Left lobe of liver (tissue), 2 donors: Measurements from ENCODE around the gene BCL2L1. TPM values are rescaled to one million over a fixed set of nuclear protein-coding genes. Genes with fewer than 3 reads are reported as not detected.
"Not testable (repeated sequence)": the region's sequence is repeated elsewhere in the genome, so short reads cannot be mapped to it uniquely, and the experiment has no call there.

Source experiments
- ATAC-seq: fragments of 200-7000 bp; cut with Tn5 transposase; one replicate; pipeline ENCODE4 v1.9.1; 2020; ENCODE audit warnings: mild to moderate bottlenecking, moderate library complexity
- DNase-seq: peaks from one replicate; pipeline ENCODE4 v3.0.0-alpha.2; 2020; ENCODE audit warnings: low spot score
- total RNA-seq: library from RNA; stranded (reverse); gene quantifications from one replicate; pipeline ENCODE4 v1.2.1, GENCODE V29; 2021
- donor health status: DM: no; HTN: no; CAD: no; lungs with moderate emphysema.
- donor health status: DM: no; HTN: yes; CAD: no.

The BCL2L1 gene
- total RNA-seq, 1 donor from 2014 or later, result 35.0 TPM

DNA sequence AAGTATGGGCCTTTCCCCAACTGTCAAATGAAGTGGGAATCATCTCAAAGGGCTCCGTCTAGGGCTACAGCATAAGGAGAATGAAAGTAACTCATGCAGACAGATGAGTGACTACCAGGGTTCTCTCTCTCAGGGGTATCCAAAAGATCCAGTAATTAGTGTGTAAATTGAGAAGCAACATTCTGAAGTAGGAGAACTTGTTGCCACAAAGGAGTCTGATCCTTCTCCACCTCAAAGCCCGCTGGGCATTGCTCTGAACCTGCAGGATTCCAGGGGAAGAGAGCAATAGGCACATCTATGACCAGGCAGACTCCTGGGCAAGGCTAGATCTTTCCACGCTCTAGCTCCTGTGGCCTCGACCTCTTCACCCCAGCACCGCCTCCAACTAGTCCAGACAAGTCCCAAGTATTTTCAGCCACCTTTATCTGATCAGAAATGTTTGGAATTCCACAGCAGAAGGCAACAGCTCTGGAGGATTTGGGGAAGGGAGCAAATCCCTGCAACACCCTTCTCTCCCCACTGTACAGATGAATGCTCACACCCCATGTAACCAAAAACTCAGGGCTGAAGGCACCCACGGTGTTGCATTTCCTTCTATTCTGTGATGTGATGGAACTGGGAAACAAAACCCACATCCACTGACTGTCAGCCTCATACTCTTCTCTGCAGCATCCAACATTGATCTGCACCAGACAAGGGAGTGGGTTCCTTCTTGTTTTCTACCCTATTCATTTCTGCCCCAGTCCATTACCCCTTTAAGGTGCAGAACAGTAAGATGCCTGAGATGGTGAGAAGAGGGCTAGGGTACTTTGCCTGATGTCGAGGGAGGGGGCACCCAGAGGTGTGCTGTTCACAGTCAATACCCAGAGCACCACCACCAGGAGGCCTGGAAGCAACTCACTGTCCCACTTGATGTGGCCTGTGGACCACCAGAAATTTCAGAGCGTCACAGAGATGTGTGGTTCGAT is 44.0 kb downstream of the BCL2L1 start:
- ATAC-seq, result peak; percentile 36
- DNase-seq, result no peak

GRCh38 chr20:31677553-31678260 is 45.0 kb downstream of the BCL2L1 start:
- no peak for ATAC-seq
- no peak for DNase-seq

- no peak for ATAC-seq
- no peak for DNase-seq
These were observed 46.1 kb downstream of the BCL2L1 start for GRCh38 chr20:31676609-31676989.

- DNase-seq (no peak), ATAC-seq (no peak)
These were observed 46.6 kb downstream of the BCL2L1 start for GRCh38 chr20:31675828-31676608.

DNA sequence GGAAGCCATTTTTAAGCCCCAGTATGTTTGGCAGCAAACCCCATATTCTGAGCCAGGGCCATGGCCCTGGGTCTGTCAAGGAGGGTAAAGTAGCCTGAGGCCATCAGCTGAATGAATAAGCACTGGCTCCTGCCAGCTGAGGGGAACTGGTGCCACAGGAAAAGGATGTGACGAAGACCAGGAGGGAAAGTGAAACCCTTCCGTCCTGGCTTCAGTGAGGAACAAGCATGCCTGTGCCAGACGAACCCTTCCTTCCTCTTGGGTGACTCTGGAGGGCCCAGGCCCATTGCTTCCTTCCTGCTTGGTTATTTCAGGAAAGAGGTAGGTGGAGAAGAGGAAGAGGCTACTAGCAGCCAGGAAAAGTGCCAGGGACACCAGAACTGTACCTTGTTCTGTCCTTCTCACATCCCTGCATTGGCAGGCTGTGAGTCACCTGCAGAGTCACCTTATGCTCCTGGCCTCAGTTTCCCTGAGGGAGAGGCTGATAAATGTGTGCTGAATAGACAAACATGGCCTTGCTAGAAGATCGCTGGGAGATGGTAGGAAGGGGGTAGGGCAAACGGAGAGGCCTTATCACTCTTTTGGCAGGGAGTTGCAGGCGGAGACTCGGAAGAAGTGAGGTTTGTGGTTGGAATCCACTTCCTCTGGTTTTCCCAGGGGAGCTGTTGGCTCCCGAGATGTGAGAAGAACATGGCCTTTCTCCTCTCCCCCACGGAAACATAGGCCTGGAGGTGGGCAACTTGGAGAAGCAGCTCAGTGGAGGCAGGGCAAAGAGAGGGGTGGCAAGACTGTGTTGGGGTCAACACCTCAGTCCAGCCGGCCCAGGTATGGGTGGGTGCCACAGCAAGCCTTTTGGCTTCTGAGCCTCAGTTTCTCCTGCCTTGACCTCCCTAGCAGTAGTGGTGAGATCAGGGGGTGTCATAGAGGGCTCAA is 47.5 kb downstream of the BCL2L1 start:
- DNase-seq, result peak; percentile 65
- peak; percentile 52 for ATAC-seq

DNA sequence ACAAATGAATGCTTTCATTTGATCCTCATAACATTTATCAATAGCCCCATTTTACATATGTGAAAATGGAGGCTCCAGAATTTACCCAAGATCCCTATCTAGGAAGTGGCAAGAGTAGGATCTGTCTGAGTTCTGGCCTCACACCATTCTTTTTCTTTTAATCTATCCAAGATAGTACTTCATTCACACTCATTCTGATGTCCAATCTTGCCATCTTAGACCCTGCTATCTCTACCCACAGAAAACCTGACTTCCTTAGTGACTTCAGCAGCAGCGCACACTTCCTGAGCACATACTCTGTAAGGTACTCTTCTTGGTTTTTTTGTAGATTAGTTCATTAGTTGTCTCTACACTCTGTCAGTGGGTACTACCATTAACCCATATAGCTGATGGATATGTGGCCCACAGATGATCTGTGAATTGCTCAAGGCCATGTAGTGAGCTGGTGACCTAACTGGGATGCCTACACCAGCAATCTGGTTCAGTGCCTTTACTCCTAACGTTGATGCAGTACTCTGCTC is 48.7 kb downstream of the BCL2L1 start:
- ATAC-seq, result no peak

GRCh38 chr20:31673435-31673834 is 49.2 kb downstream of the BCL2L1 start:
- ATAC-seq (no peak), DNase-seq (no peak)

More for the DNA sequence above, 48.7 kb downstream of the BCL2L1 start:
- no peak for DNase-seq

DNA sequence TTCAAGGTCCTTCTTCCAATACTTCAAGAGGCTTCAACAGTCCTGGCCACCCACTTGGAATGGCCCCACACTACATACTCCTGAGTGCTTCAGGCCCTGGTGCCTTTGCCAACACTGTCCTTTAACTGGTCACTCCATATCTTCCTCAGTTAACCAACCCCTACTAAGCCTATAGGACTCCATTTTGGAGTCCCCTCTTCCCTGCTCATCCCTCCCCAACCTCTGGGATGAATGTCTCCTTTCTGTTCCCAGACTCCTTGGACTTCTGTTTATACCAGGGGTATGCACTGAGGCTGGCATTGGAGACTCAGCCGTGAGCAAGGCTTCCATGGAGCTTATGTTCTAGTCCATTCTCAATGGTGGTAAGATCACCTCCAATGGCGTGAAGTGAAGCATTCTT is 51.3 kb downstream of the BCL2L1 start:
- DNase-seq, result no peak
- no peak for ATAC-seq

DNA sequence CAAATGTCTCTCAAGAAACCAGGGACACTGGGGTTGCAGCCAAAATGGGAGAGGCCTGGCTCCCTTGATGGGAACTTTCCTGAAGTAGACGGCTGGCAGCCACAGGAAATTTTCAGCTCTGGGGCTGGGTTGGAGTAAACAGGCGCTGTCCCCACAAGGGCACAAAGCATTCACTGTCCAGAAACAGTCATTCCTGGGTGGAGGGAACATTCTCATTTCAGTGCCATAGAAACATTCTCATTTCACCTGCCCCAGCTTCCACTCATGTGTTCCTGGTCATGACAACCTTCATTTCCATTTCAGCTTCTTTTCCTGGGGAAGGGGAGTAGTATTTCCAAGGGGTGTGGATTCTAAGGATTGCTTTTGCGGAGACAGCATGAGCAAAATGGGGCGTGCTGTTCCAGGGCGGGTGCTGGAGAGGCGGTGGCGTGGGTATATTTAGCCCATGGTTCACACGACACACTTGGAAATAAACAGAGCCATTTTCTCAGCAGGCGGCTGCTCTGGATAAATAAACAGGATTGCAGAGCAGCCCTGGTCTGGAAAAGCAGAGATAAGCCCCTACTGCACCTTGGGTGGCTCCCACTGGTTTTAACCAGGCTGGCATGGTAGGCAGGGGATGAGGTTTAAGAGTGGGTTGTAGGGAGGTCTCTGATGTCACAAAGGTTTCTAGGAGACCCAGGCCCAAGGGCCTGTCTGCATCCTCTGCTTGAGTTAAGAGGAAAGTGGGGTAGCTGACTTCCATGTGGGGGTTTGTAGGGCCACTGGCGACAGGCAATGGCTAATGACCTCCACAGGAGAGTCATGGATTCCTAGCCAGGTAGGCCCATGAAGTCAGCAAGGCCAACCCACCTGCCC is 52.1 kb downstream of the BCL2L1 start:
- ATAC-seq (peak; percentile 36), DNase-seq (no peak)

GRCh38 chr20:31669876-31670275 is 52.8 kb downstream of the BCL2L1 start:
- ATAC-seq (no peak), DNase-seq (no peak)

- ATAC-seq, result not testable (repeated sequence)
These were observed 53.7 kb downstream of the BCL2L1 start for GRCh38 chr20:31668944-31669343.

GRCh38 chr20:31667315-31668285 is 55.1 kb downstream of the BCL2L1 start:
- no peak for DNase-seq
- no peak for ATAC-seq

More at GRCh38 chr20:31668944-31669343, 53.7 kb downstream of the BCL2L1 start:
- DNase-seq, result not testable (repeated sequence)

GRCh38 chr20:31666258-31667042 is 56.2 kb downstream of the BCL2L1 start:
- ATAC-seq, result no peak
- no peak for DNase-seq

DNA sequence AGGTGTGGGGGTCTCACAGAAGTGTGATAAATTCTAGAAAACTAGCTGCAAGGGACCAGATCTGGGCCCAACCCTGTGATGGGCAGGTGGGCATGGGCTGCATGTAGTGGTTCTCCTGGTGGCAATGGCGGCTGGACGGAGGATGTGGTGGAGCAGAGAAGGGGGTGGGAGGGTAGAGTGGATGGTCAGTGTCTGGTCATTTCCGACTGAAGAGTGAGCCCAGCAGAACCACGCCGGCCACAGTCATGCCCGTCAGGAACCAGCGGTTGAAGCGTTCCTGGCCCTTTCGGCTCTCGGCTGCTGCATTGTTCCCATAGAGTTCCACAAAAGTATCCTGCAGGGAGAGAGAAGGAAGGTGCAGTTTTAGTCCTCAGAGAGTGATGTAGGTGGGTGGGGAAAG is 56.9 kb downstream of the BCL2L1 start:
- DNase-seq (no peak), ATAC-seq (no peak)

DNA sequence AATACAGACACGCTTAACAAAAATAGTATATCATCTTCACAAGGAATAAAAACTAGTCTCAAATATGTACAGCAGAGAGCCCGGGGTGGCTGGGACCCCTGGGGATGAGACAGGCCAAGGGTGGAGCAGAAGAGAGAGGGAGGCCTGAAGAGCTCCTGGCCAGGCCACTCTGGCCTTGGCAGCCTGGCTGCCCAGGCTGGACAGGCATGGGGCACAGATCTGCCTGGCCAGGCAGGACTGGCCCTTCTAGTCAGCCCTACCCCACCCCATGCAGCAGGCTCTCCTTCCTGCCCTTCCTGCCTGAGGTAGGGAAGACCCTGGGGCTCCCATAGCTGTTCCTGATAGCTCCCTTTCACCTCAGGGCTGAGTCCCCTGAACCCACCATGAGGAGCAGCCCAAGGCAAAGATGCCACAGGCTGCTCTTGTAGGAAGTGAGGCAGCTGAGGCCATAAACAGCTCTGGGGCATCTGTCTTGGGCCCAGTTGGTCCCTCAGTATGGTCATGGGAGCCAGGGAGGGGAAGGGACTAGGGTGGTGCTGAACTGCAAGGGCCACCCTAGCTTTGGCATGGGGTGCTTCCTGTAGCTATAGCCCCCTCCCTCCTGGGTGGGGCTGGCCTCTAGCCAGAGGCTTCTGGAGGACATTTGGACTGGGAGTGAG is 57.8 kb downstream of the BCL2L1 start:
- peak; percentile 66 for DNase-seq
- peak; percentile 72 for ATAC-seq
